Endothelial cell of umbilical vein (primary cell): ENCODE data around the gene OR4D1. TPM values are rescaled to one million over a fixed set of nuclear protein-coding genes. Genes with fewer than 3 reads are reported as not detected.

ENCODE experiments used
- BruUV-seq: library from RNA; stranded (reverse); fragments of 400-500 nt; replicated peaks from 2 replicates; lab custom pipeline; 2021; lab: Mats Ljungman, UMichigan
- CTCF ChIA-PET: fragments of 300-600, 350-600 bp; sonication (Branson Sonifier 250); formaldehyde crosslinking; loops from one replicate; lab custom pipeline; 2021; ENCODE audit warnings: antibody characterized with exemption, inconsistent platforms; lab: Charles Lee
- POLR2A ChIA-PET: fragments of 300-600, 350-600 bp; sonication (Branson Sonifier 250); formaldehyde crosslinking; loops from one replicate; lab custom pipeline; 2021; ENCODE audit warnings: antibody characterized with exemption, inconsistent platforms; lab: Charles Lee
- DNase-seq: peaks from one replicate; pipeline ENCODE4 v3.0.0-alpha.2; 2011; ENCODE audit warnings: low read depth, low spot score
- FAIRE-seq: peaks from 2 replicates; lab custom pipeline; 2011; peaks lifted over from hg19 to GRCh38; lab: Jason Lieb, UNC
- H2AFZ ChIP-seq: 2 replicates; pipeline ENCODE4 v1.6.0; 2012; ENCODE audit warnings: low read depth, low read length, control low read depth, inconsistent platforms
- H3K27ac ChIP-seq: 2 replicates; pipeline ENCODE4 v1.5.1; 2011; ENCODE audit warnings: low read depth, mild to moderate bottlenecking, control low read depth, low read length, moderate library complexity; ENCODE audit not compliant: insufficient read depth
- H3K27me3 ChIP-seq, 2 experiments: 2 replicates each; pipeline versions ENCODE4 v1.6.0 to v1.6.1; 2011; ENCODE audit warnings: low read length in 2 of 2, mixed read lengths in 1 of 2; ENCODE audit not compliant: control insufficient read depth in 2 of 2, insufficient read depth in 2 of 2
- H3K36me3 ChIP-seq, 2 experiments: 2 replicates in 1 of 2; 3 replicates in 1 of 2; pipeline ENCODE4 v1.5.1; 2011; ENCODE audit warnings: low read length in 2 of 2, mild to moderate bottlenecking in 1 of 2, moderate library complexity in 1 of 2; ENCODE audit not compliant: control insufficient read depth in 2 of 2, insufficient read depth in 2 of 2; ENCODE audit errors: extremely low read depth in 1 of 2
- H3K4me1 ChIP-seq: 3 replicates; pipeline ENCODE4 v1.5.1; 2011; ENCODE audit warnings: mild to moderate bottlenecking, low read length; ENCODE audit not compliant: control insufficient read depth, insufficient read depth; ENCODE audit errors: extremely low read depth
- H3K4me2 ChIP-seq: 2 replicates; pipeline ENCODE4 v1.6.1; 2011; ENCODE audit warnings: low read length, control low read depth, mixed read lengths; ENCODE audit not compliant: insufficient read depth
- H3K4me3 ChIP-seq, 3 experiments: fragments of 200-600 bp in 1 of 3; sonication (generic), shearing (Covaris generic) in 1 of 3; replicated peaks in 1 of 3; 2 replicates each; pipeline ENCODE4 v1.5.1; 2011 to 2016; ENCODE audit warnings: control low read depth in 3 of 3, low read length in 3 of 3, mild to moderate bottlenecking in 2 of 3, inconsistent platforms in 1 of 3, low read depth in 1 of 3, moderate library complexity in 1 of 3; ENCODE audit not compliant: insufficient read depth in 1 of 3
- H3K79me2 ChIP-seq: 2 replicates; pipeline ENCODE4 v1.6.0; 2012; ENCODE audit warnings: low read length, inconsistent platforms; ENCODE audit not compliant: control insufficient read depth, insufficient read depth
- H3K9ac ChIP-seq: replicated peaks from 2 replicates; pipeline ENCODE3; 2011; ENCODE audit warnings: low read length, control low read depth; ENCODE audit not compliant: insufficient read depth; ENCODE audit errors: extremely low read depth
- H3K9me1 ChIP-seq: replicated peaks from 3 replicates; pipeline ENCODE4 v1.6.0; 2011; ENCODE audit warnings: mild to moderate bottlenecking, low read length; ENCODE audit not compliant: control insufficient read depth, insufficient read depth; ENCODE audit errors: extremely low read depth
- H3K9me3 ChIP-seq: replicated peaks from 2 replicates; pipeline ENCODE4 v1.5.1; 2012; ENCODE audit warnings: low read length, inconsistent platforms; ENCODE audit not compliant: control insufficient read depth, insufficient read depth
- H4K20me1 ChIP-seq: replicated peaks from 2 replicates; pipeline ENCODE3; 2011; ENCODE audit warnings: mild to moderate bottlenecking, low read length; ENCODE audit not compliant: control insufficient read depth, insufficient read depth; ENCODE audit errors: extremely low read depth
- CTCF ChIP-seq, 2 donors: IDR thresholded peaks; 1 replicate in 1 of 2; 2 replicates in 1 of 2; pipeline ENCODE4 v1.5.1; 2011; ENCODE audit warnings: low read length in 2 of 2, mild to moderate bottlenecking in 2 of 2, moderate library complexity in 2 of 2, control low read depth in 1 of 2, inconsistent platforms in 1 of 2, low read depth in 1 of 2; ENCODE audit not compliant: insufficient read depth in 1 of 2; ENCODE audit errors: extremely low read depth in 1 of 2
- EZH2 ChIP-seq: IDR thresholded peaks from 2 replicates; pipeline ENCODE4 v1.6.1; 2012; ENCODE audit warnings: borderline replicate concordance, low read depth, mild to moderate bottlenecking, moderate library complexity, low read length, inconsistent platforms; ENCODE audit not compliant: severe bottlenecking
- FOS ChIP-seq: IDR thresholded peaks from 2 replicates; pipeline ENCODE4 v1.6.1; 2011; ENCODE audit warnings: mild to moderate bottlenecking, low read length, moderate library complexity, borderline replicate concordance; ENCODE audit not compliant: insufficient read depth
- GATA2 ChIP-seq: IDR thresholded peaks from 2 replicates; pipeline ENCODE4 v1.7.0; 2011; ENCODE audit warnings: low read depth, mild to moderate bottlenecking, moderate library complexity, mixed read lengths, low read length; ENCODE audit not compliant: insufficient read length, insufficient read depth
- JUN ChIP-seq: IDR thresholded peaks from 2 replicates; pipeline ENCODE4 v1.6.1; 2011; ENCODE audit warnings: borderline replicate concordance, low read depth; ENCODE audit not compliant: insufficient read length, insufficient read depth
- MAX ChIP-seq: IDR thresholded peaks from 2 replicates; pipeline ENCODE4 v1.6.1; 2011; ENCODE audit not compliant: insufficient read depth, insufficient read length
- MYC ChIP-seq: IDR thresholded peaks from one replicate; pipeline ENCODE4 v1.6.1; 2011; ENCODE audit warnings: mild to moderate bottlenecking, low read depth, low read length
- POLR2A ChIP-seq: IDR thresholded peaks from 2 replicates; pipeline ENCODE4 v1.6.1; 2012; ENCODE audit warnings: low read depth, mild to moderate bottlenecking, control low read depth, low read length
- POLR2AphosphoS5 ChIP-seq: IDR thresholded peaks from 2 replicates; pipeline ENCODE4 v1.6.1; 2012; ENCODE audit warnings: low read depth, mild to moderate bottlenecking, control low read depth, low read length, moderate library complexity; ENCODE audit not compliant: insufficient read depth
- dilution Hi-C: fragments of 300-500 bp; cut with MboI; formaldehyde crosslinking; loops from one replicate; pipeline ENCODE4 v1.15.0; 2019; ENCODE audit warnings: low sequenced_read_pairs; ENCODE audit not compliant: extremely low pct_ligation_motif_present
- intact Hi-C: fragments of 100-400 bp; cut with micrococcal nuclease; formaldehyde crosslinking; loops from one replicate; pipeline ENCODE4 v1.10.0; 2022
- polyA plus RNA-seq, 4 experiments: library from polyadenylated mRNA; depleted of rRNA in 3 of 4; stranded (reverse) in 3 of 4; unstranded in 1 of 4; fragments of >200 nt; gene quantifications; 2 replicates each; pipeline versions ENCODE4 v1.2.1 to v1.2.3, GENCODE V29; 2011 to 2012; ENCODE audit warnings: missing spikeins in 1 of 4
- total RNA-seq: library from RNA; stranded (reverse); gene quantifications from 2 replicates; pipeline ENCODE4 v1.2.3, GENCODE V29; 2021

Gene OR4D1
- total and polyA plus RNA-seq, 2 donors (not counting 3 experiments of a cell fraction or from before 2014, with no cell fraction given), result not detected

- no peak overlapping the region for H3K4me2 ChIP-seq
- ChIA-PET POLR2A (no interaction called here), CTCF (no interaction called here)
- no peaks in the 10 kb centered on the region for H3K9me1 ChIP-seq
- H3K36me3 ChIP-seq, result peaks cover 0 to 8% of the 10 kb centered on the region in 2 experiments
- no peaks in the 10 kb centered on the region for H3K4me1 ChIP-seq
- H2AFZ ChIP-seq, result no peak overlapping the region
- FAIRE-seq, result no peak
- intact Hi-C loops, result no loop called here
- H3K4me3 ChIP-seq, result no peak overlapping the region
- no peak overlapping the region for H3K27ac ChIP-seq
- no peaks in the 10 kb centered on the region for H3K27me3 ChIP-seq
- dilution Hi-C loops, result no loop called here
- no peaks in the 10 kb centered on the region for H3K79me2 ChIP-seq
- TF ChIP-seq CTCF (IDR thresholded peaks at IDR 0.05; ENCODE audit: extremely low read depth in 1 of 2, insufficient read depth in 1 of 2, low read depth in 1 of 2, low read length in 2 of 2) (no peak), FOS (no peak), EZH2 (no peak), GATA2 (no peak), MYC (no peak), POLR2AphosphoS5 (no peak), JUN (no peak), POLR2A (no peak), MAX (no peak)
- H4K20me1 ChIP-seq, result no peaks in the 10 kb centered on the region
- no peak for DNase-seq
- H3K9ac ChIP-seq, result no peak overlapping the region
- no peaks in the 10 kb centered on the region for H3K9me3 ChIP-seq
- BruUV-seq, result no TSS peak
Observed at GRCh38 chr17:58208344-58208743, 60.2 kb downstream of the OR4D1 start.

Other genes with a start within 250 kb of the OR4D1 start
- gene CUEDC1, start 193.0 kb upstream of the OR4D1 start, total RNA-seq, result 27.7 and 28.5 TPM in 2 replicates
- gene CUEDC1, start 193.0 kb upstream of the OR4D1 start, polyA plus RNA-seq, result 15.8 and 16.5 TPM in 2 replicates
- 58.2 and 59.0 TPM in 2 replicates for gene VEZF1, start 160.1 kb upstream of the OR4D1 start, total RNA-seq
- gene VEZF1, start 160.1 kb upstream of the OR4D1 start, polyA plus RNA-seq, result 26.9 and 27.8 TPM in 2 replicates
- 309 and 316 TPM in 2 replicates for gene SRSF1, start 141.1 kb upstream of the OR4D1 start, total RNA-seq
- 133 and 147 TPM in 2 replicates for gene SRSF1, start 141.1 kb upstream of the OR4D1 start, polyA plus RNA-seq
- gene DYNLL2, start 65.0 kb upstream of the OR4D1 start, total RNA-seq, result 17.1 and 19.0 TPM in 2 replicates
- 6.8 and 7.4 TPM in 2 replicates for gene DYNLL2, start 65.0 kb upstream of the OR4D1 start, polyA plus RNA-seq
- gene OR4D2, start 18.6 kb downstream of the OR4D1 start, total RNA-seq, result not detected in 2 replicates
- not detected in 2 replicates for gene OR4D2, start 18.6 kb downstream of the OR4D1 start, polyA plus RNA-seq
- gene EPX, start 44.3 kb downstream of the OR4D1 start, total RNA-seq, result not detected in 2 replicates
- not detected in 2 replicates for gene EPX, start 44.3 kb downstream of the OR4D1 start, polyA plus RNA-seq
- gene MKS1, start 70.9 kb downstream of the OR4D1 start, total RNA-seq, result 12.2 and 16.3 TPM in 2 replicates
- gene MKS1, start 70.9 kb downstream of the OR4D1 start, polyA plus RNA-seq, result 13.2 TPM in 2 replicates
- gene LPO, start 90.2 kb downstream of the OR4D1 start, total RNA-seq, result not detected in 2 replicates
- gene LPO, start 90.2 kb downstream of the OR4D1 start, polyA plus RNA-seq, result not detected in 2 replicates
- not detected in 2 replicates for gene MPO, start 132.6 kb downstream of the OR4D1 start, total RNA-seq
- gene MPO, start 132.6 kb downstream of the OR4D1 start, polyA plus RNA-seq, result 0.02 TPM in 1 of 2 replicates, not detected in the other
- gene TSPOAP1, start 180.4 kb downstream of the OR4D1 start, total RNA-seq, result not detected in 2 replicates
- gene TSPOAP1, start 180.4 kb downstream of the OR4D1 start, polyA plus RNA-seq, result not detected in 2 replicates
- 70.9 and 77.5 TPM in 2 replicates for gene SUPT4H1, start 203.8 kb downstream of the OR4D1 start, total RNA-seq
- 112 and 154 TPM in 2 replicates for gene SUPT4H1, start 203.8 kb downstream of the OR4D1 start, polyA plus RNA-seq